Endothelial cell of umbilical vein (primary cell): ENCODE measurements around the gene CYB561A3.

Experiments used
- CTCF ChIP-seq, 2 donors: IDR thresholded peaks; 1 replicate in 1 of 2; 2 replicates in 1 of 2; pipeline ENCODE4 v1.5.1; 2011; ENCODE audit warnings: low read length in 2 of 2, mild to moderate bottlenecking in 2 of 2, moderate library complexity in 2 of 2, control low read depth in 1 of 2, inconsistent platforms in 1 of 2, low read depth in 1 of 2; ENCODE audit not compliant: insufficient read depth in 1 of 2; ENCODE audit errors: extremely low read depth in 1 of 2
- TF ChIP-seq, protein P1 (sequence below): IDR thresholded peaks from 2 replicates; pipeline ENCODE4 v1.6.1; 2011; ENCODE audit not compliant: insufficient read depth, insufficient read length

DNA sequence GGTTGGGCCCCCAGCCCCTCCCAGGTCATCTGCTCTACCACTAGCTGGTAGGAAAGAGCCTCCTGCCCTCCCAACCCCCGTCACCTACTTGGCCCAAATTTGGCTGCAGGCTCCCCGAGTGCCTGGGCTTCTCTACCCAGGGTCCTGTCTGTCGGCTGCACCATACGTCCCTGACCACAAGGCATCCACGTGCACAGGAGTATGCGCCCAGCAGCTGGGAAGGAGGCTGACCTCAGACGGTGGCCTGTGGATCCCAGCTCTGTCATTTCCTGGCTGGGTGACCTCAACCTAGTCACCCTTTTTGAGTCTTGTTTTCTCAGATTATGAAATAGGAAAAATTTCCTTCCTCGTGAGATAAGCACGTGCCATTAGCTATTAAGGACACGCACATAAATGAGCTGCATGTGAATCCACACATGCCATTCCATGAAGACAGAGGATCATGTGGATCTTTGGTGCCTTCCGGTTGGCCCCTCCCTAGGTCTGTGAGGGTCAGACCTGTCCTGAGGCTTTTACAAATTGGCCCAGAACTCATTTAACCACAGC is 13.7 kb downstream of the CYB561A3 start:
- peak in 1 of 2 donors; percentile 35 for TF ChIP-seq CTCF (IDR thresholded peaks at IDR 0.05; ENCODE audit: extremely low read depth in 1 of 2, insufficient read depth in 1 of 2, low read depth in 1 of 2, low read length in 2 of 2)
- TF ChIP-seq, protein P1, sequence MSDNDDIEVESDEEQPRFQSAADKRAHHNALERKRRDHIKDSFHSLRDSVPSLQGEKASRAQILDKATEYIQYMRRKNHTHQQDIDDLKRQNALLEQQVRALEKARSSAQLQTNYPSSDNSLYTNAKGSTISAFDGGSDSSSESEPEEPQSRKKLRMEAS: peak; percentile 83
